Gastrocnemius medialis (tissue), 4 donors: ENCODE data around the gene LPCAT2. TPM values are rescaled to one million over a fixed set of nuclear protein-coding genes. Genes with fewer than 3 reads are reported as not detected.
A peak's percentile ranks its signal among the peaks of the same experiment; 100 is the strongest.

ENCODE experiments used
- ATAC-seq, 2 donors: fragments of 150-250 bp; one replicate each; pipeline ENCODE4 v1.9.1; 2016
- DNase-seq, 2 donors: peaks; one replicate each; pipeline ENCODE4 v3.0.0-alpha.2; 2019
- H3K27ac ChIP-seq, 4 donors: fragments of 200-600 bp; sonication (generic); 1 replicate in 1 of 4; 2 replicates in 3 of 4; pipeline ENCODE4 v1.5.1; 2016 to 2018; ENCODE audit warnings: mild to moderate bottlenecking in 2 of 4, moderate library complexity in 1 of 4
- H3K27me3 ChIP-seq, 3 donors: fragments of 200-600 bp; sonication (generic) in 2 of 3; 1 replicate in 1 of 3; 2 replicates in 2 of 3; pipeline versions ENCODE4 v1.5.1 to v1.6.0; 2016 to 2019; ENCODE audit warnings: mild to moderate bottlenecking in 1 of 3, moderate library complexity in 1 of 3
- H3K36me3 ChIP-seq, 2 donors: fragments of 200-600 bp; sonication (generic) in 1 of 2; one replicate each; pipeline ENCODE4 v1.5.1; 2017 to 2018
- H3K4me1 ChIP-seq, 2 donors: fragments of 200-600 bp; sonication (generic) in 1 of 2; one replicate each; pipeline ENCODE4 v1.5.1; 2016 to 2017; ENCODE audit warnings: mild to moderate bottlenecking in 2 of 2
- H3K4me3 ChIP-seq, 4 donors: fragments of 200-600 bp; sonication (generic) in 3 of 4; 1 replicate in 1 of 4; 2 replicates in 3 of 4; pipeline ENCODE4 v1.5.1; 2016 to 2019; ENCODE audit warnings: mild to moderate bottlenecking in 2 of 4
- H3K9me3 ChIP-seq, 3 donors: fragments of 200-600 bp; sonication (generic) in 2 of 3; 1 replicate in 1 of 3; 2 replicates in 2 of 3; pipeline ENCODE4 v1.5.1; 2016 to 2019
- CTCF ChIP-seq, 5 experiments: fragments of 450-650 bp in 3 of 5; fragments of 200-600 bp in 2 of 5; sonication (generic) in 2 of 5; IDR thresholded peaks in 4 of 5; conservative IDR thresholded peaks in 1 of 5; 1 replicate in 4 of 5; 2 replicates in 1 of 5; pipeline ENCODE4 v1.5.1; 2016 to 2019; ENCODE audit warnings: antibody characterized with exemption in 5 of 5, mild to moderate bottlenecking in 3 of 5, moderate library complexity in 3 of 5
- POLR2A ChIP-seq, 2 donors: fragments of 450-650 bp; IDR thresholded peaks; one replicate each; pipeline ENCODE4 v1.6.1; 2017; ENCODE audit warnings: antibody characterized with exemption in 2 of 2, mild to moderate bottlenecking in 2 of 2, moderate library complexity in 2 of 2
- in situ Hi-C, 4 donors: fragments of 200-750 bp; cut with MboI; loops; one replicate each; pipeline versions ENCODE4 v1.15.0 to v1.8.0; 2017; ENCODE audit warnings: low sequenced_read_pairs in 4 of 4
- intact Hi-C: fragments of 100-400 bp; cut with DNase I; formaldehyde crosslinking; loops from one replicate; pipeline ENCODE4 v1.15.1; 2023; ENCODE audit warnings: low total_unique reads
- total RNA-seq, 4 donors: library from RNA; depleted of rRNA; stranded (reverse); fragments of >200 nt; gene quantifications; one replicate each; pipeline versions ENCODE4 v1.1.0 to v1.2.3, GENCODE V29; 2016

Gene LPCAT2
- total RNA-seq, 4 donors from 2014 or later: 1.2 to 6.7 (median 4.7) TPM

GRCh38 chr16:55503726-55504550 lies 4.9 kb upstream of the LPCAT2 start:
- no peak for DNase-seq
- no peak for TF ChIP-seq POLR2A (IDR thresholded peaks at IDR 0.05)
- no peak for TF ChIP-seq CTCF (IDR thresholded peaks at IDR 0.05 in 4 of 5, conservative IDR thresholded peaks at IDR 0.05 in 1 of 5)
- in situ Hi-C loops (no loop called here), intact Hi-C loops (no loop called here)
- Histone ChIP-seq H3K9me3 (no peaks in the 10 kb centered on the region), H3K27ac (peak overlapping the region in 1 of 4 donors; percentile 29), H3K36me3 (peaks cover 0 to 18% of the 10 kb centered on the region in 2 donors), H3K27me3 (peaks cover 0 to 3% (median 0%) of the 10 kb centered on the region in 3 donors), H3K4me1 (peaks cover 21 to 23% of the 10 kb centered on the region in 2 donors), H3K4me3 (no peak overlapping the region)
- ATAC-seq: no peak

GRCh38 chr16:55505333-55506015 lies 3.4 kb upstream of the LPCAT2 start:
- ATAC-seq (no peak), DNase-seq (no peak)
- no peak overlapping the region for H3K4me3 ChIP-seq
- peaks cover 20 to 22% of the 10 kb centered on the region in 2 donors for H3K4me1 ChIP-seq
- H3K27me3 ChIP-seq: peaks cover 0 to 8% (median 6%) of the 10 kb centered on the region in 3 donors
- in situ Hi-C loops (no loop called here), intact Hi-C loops (no loop called here)
- H3K36me3 ChIP-seq: peaks cover 0 to 18% of the 10 kb centered on the region in 2 donors
- TF ChIP-seq CTCF (IDR thresholded peaks at IDR 0.05 in 4 of 5, conservative IDR thresholded peaks at IDR 0.05 in 1 of 5): no peak
- no peak for TF ChIP-seq POLR2A (IDR thresholded peaks at IDR 0.05)
- H3K27ac ChIP-seq: no peak overlapping the region
- H3K9me3 ChIP-seq: no peaks in the 10 kb centered on the region

GRCh38 chr16:55506083-55506482 lies 2.8 kb upstream of the LPCAT2 start:
- Histone ChIP-seq H3K4me3 (no peak overlapping the region), H3K9me3 (no peaks in the 10 kb centered on the region)
- intact Hi-C loops: no loop called here

GRCh38 chr16:55506708-55507107 lies 2.2 kb upstream of the LPCAT2 start:
- in situ Hi-C loops: no loop called here
- Histone ChIP-seq H3K27ac (no peak overlapping the region), H3K36me3 (peaks cover 0 to 18% of the 10 kb centered on the region in 2 donors), H3K9me3 (no peaks in the 10 kb centered on the region), H3K4me3 (no peak overlapping the region), H3K4me1 (peaks cover 14 to 18% of the 10 kb centered on the region in 2 donors), H3K27me3 (peaks cover 0 to 8% (median 6%) of the 10 kb centered on the region in 3 donors)
- ATAC-seq (no peak), DNase-seq (no peak)
- intact Hi-C loops: no loop called here
- no peak for TF ChIP-seq POLR2A (IDR thresholded peaks at IDR 0.05)
- no peak for TF ChIP-seq CTCF (IDR thresholded peaks at IDR 0.05 in 4 of 5, conservative IDR thresholded peaks at IDR 0.05 in 1 of 5)

More at GRCh38 chr16:55506083-55506482, 2.8 kb upstream of the LPCAT2 start:
- no peak for TF ChIP-seq POLR2A (IDR thresholded peaks at IDR 0.05)
- TF ChIP-seq CTCF (IDR thresholded peaks at IDR 0.05 in 4 of 5, conservative IDR thresholded peaks at IDR 0.05 in 1 of 5): no peak
- no peak for ATAC-seq
- Histone ChIP-seq H3K36me3 (peaks cover 0 to 18% of the 10 kb centered on the region in 2 donors), H3K27ac (no peak overlapping the region), H3K27me3 (peaks cover 0 to 8% (median 6%) of the 10 kb centered on the region in 3 donors), H3K4me1 (peaks cover 14 to 18% of the 10 kb centered on the region in 2 donors)
- in situ Hi-C loops: no loop called here
- no peak for DNase-seq
